GM19397 (cell line): ENCODE measurements around the gene FAM156A.
"Not testable (repeated sequence)": the region's sequence is repeated elsewhere in the genome, so short reads cannot be mapped to it uniquely, and the experiment has no call there.

Experiments
- ATAC-seq: cut with Tn5 transposase; IDR thresholded peaks from one replicate; pipeline ENCODE4 v1.9.1; 2021; ENCODE audit warnings: mild to moderate bottlenecking, moderate library complexity; ENCODE audit not compliant: unreplicated experiment

FAM156A gene, protein sequence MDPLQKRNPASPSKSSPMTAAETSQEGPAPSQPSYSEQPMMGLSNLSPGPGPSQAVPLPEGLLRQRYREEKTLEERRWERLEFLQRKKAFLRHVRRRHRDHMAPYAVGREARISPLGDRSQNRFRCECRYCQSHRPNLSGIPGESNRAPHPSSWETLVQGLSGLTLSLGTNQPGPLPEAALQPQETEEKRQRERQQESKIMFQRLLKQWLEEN

DNA sequence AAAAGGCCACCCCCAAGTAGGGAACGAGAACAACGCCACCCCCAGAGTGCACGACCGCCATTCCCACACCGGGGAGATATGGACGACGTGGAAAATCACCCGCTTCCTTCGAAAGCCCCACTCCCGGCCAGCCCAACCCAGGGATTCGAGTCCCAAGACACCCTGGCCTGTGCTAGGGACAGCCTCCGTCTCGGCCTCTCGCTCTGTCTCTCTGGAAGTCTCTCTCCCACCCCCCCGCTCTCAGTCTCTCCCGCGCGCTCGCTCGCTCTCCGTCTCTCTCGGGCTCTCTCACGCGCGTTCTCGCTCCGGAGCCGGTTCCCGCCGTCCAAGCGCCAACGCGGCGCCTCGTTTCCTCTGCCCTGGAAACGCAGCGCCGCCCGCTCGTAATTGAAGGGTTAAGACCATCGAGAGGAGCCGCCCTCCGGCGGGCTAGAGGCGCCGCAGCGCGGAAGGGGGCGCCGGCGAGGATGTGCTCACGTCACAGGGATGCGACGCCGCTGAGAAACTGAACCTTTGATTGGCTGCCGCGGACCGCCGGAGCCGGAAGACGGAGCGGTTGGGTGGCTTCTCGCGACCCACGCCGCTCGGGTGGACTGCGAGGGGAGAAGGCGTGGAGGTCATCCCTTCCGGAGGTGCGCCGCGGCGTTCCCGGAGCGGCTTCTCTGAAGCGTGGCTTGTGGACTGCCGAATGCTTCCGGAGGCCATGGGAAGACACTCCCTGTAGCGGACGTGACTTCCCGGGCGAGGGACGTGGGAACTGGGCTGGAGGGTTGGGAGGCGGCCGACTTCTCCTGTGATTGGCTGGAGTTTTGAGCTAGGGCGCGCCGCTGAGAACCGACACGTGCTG lies at the start of gene FAM156A:
FAM156A (minus strand) TSS at position 406 of the 847 bp plus-strand sequence. CDS start 9,930 bp downstream, outside the sequence.
- peak; percentile 90 for ATAC-seq

DNA sequence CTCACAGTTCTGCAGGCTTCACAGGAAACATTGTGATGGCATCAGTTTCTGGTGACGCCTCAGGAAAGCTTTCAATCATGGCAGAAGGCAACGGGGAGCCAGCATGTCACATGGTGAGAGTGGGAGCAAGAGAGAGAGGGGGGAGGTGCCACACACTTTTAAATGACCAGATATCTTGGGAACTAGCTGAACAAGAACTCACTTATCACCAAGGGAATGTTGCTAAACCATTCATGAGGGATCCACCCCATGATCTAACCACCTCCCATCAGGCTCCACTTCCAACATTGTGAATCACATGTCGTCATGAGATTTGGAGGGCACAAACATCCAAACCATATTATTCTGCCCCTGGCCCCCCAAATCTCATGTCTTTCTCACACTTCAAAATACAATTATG lies 47.0 kb upstream of the FAM156A start:
- no peak for ATAC-seq

DNA sequence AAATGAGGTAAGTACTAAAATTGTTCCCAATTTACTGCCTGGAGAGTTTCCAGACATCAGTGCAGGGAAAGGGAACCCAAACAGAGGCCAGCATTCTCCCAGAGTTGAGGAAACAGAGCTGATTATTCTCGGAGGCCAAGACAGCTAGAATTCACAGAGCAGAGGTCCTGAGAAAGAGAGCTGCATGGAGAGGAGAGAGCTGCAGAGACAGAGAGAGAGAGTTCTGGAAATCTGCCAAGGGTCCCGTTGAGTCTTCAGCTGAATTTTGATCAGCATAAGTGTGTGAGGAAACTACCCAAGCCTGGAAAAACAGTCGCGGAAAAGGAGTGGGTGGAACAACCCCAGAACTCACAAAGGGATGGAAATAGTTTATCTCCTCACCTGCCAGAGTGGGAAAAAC lies 46.5 kb upstream of the FAM156A start:
- ATAC-seq, result no peak

DNA sequence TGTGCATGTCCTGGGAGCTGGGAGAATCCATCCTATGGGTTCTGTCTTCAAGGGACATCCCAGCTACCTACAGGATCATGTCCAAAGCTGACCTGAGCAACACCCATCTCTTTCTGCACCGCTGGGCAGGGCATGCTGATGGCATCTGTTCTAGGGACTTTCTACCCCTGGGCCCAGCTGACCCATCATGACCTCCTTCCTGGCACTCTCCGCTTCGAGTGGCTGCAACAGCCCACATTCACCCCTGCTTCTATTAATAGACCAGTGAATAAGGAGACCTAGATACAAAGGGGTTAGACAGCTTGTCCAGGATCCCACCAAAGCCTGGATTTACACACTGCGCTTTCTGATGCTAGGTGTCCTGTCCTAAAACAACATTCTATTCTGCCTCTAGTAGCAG lies 45.7 kb upstream of the FAM156A start:
- ATAC-seq, result no peak

DNA sequence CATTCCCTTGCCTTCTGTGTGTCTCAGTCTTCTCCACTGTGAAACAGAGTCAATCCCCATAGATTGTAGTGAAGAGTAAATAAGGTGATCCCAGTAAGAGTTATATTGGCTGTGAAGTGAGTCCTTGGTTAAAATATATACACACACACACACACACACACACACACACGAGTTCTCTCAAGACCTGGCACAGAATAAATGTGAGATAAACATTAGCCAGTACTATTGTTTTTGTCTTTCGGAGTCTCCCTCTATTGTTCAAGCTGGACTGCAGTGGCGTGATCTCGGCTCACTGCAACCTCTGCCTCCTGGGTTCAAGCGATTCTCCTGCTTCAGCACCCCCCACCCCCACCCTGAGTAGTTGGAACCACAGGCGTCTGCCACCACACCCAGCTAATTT lies 44.8 kb upstream of the FAM156A start:
- no peak for ATAC-seq

DNA sequence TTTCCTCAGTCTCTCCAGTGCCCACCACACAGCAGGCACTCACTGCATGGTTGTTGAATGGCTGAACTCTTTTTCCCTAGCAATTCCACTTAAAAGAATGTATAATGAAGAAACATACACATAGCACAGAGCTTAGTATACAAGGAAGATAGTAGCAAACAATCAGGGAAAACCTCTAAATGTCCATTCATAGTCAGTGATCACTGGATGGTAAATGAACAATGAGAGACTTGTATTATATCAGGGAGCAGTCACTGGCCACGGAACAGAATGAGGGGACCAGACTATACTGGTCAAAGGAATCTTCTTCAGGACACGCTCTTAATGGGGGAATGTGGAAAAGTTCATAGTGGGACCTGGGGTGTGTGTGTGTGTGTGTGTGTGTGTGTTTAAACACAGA lies 43.6 kb upstream of the FAM156A start:
- ATAC-seq, result no peak

DNA sequence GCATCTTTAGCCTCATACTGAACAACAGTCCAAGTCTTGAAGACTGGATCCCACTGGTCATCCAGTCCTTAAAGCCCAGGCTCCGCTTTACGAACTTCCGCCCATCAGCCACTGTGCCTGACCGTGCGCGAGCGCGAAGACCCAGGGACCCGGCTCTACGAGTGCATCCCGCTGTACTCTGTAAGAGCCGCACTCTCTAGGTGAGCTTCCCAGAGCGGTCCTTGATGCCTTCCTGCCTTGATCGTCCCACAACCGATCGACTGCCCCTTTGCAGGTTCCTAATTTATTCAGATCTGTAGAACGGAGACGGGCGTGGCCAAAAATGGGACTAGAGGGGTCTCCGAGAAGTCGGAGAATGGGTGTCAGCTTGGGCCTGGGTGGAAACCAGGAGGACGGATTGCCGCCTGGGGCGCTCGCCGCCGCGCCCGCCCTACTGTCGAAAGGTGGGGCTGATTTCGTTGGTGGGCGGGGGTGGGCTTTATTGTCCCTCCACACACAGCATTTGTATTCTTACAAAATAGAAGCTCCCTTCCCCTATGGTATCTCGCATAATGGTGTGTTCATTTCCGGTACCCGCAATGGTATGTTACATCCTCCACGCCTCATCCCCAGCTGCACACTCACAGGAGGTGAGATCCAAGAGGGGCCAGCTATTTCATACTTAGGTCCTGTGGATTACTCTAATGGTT lies 42.3 kb upstream of the FAM156A start:
- no peak for ATAC-seq

DNA sequence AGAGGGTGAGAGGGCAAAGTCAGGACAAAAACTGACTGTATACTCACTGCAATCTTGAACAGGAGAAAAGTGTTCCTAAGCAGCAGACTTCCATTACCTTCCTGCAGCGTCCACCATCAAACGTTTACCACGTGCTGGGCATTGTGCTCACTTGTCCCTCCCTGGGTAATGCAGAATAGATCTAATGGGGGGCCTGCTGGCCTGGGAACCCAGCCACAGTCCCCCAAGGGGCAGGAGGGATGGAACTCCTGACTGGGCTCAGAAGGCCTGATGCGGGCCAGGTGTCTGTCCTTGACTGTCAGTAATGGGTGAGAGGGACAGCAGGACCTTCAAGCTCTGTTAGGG lies 37.6 kb upstream of the FAM156A start:
- no peak for ATAC-seq

DNA sequence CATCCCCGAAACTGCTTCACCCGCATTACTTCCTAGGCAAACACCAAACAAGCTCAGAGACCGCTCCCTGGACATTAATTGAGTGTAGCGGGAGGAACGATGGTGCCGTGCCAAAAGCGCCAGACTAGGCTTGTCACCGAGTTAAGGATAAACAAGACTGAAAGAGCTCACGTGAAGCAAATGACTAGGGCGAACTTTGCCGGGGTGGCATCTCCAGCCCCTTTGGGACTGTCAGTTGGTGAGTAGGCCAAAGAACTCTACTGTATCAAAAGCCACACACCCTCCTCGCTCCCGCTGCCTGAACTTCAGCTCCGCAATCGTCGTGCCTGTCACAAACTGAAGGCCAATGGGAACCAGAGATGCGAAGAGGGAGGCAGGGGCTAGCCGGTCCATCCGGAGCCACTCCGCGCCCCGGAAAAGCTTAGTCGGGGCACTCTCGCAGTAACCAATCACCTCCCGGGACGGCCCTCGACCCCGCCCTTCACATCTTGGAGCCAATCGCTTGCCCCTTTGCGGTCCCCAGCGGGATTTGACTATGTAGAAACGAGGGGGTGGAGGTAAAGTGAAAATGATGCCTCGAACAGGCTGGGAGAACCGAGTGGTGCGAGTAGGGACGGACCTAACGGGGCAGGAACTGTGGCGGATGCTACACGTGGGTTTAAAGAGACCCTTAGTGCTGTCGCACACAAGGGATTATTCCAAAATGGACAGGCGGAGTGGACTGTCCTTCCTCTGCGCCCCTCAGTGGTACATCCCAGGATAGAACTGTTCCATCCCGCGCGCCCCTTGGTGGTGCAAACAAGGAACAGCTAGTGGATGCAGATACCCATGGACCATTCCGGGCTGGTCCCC lies 37.0 kb upstream of the FAM156A start:
- ATAC-seq, result peak; percentile 98

DNA sequence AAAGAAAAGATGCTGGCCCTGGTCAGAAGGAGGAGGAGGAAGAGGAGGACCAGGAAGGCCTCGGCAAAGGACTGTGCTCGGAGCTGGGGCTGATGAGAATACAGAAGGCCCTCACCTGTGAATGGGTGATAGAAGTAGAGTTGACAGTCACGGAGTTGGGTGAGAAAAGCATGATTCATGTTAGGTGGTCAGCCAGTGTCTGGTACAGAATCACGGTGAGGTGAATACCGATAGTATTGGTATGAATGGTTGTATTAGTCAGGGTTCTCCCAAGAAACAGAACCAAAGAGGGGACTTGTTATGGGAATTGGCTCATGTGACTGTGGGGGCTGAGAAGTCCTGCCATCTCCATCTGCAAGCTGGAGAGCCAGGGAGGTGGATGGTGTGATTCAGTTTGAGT lies 32.5 kb upstream of the FAM156A start:
- ATAC-seq, result no peak

DNA sequence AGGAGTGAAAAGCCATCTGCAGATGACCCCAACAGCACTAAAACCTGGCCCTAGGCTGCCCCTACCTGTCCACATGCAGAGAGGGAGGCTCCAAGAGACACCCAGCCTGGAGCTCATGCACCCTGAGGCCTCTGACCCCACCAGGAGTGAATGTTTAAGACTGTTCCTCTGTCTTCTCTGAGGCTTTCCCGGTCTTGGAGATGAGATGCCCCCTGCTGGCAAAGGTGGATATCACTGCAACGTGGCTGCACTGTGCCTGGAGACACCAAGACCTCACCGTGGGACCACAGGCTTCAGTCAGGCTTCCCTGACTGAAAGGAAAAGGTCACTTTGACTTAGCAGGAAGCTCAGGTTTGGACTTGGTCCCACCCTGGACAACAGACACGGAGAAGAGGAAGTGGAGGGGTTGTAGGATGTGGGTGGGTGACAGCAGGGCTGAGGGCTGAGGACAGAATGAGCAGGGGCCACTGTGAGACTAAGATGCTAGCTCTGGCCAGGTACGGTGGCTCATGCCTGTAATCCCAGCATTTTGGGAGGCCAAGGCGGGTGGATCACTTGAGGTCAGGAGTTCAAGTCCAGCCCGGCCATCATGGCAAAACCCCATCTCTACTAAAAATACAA lies 31.8 kb upstream of the FAM156A start:
- not testable (repeated sequence) for ATAC-seq

DNA sequence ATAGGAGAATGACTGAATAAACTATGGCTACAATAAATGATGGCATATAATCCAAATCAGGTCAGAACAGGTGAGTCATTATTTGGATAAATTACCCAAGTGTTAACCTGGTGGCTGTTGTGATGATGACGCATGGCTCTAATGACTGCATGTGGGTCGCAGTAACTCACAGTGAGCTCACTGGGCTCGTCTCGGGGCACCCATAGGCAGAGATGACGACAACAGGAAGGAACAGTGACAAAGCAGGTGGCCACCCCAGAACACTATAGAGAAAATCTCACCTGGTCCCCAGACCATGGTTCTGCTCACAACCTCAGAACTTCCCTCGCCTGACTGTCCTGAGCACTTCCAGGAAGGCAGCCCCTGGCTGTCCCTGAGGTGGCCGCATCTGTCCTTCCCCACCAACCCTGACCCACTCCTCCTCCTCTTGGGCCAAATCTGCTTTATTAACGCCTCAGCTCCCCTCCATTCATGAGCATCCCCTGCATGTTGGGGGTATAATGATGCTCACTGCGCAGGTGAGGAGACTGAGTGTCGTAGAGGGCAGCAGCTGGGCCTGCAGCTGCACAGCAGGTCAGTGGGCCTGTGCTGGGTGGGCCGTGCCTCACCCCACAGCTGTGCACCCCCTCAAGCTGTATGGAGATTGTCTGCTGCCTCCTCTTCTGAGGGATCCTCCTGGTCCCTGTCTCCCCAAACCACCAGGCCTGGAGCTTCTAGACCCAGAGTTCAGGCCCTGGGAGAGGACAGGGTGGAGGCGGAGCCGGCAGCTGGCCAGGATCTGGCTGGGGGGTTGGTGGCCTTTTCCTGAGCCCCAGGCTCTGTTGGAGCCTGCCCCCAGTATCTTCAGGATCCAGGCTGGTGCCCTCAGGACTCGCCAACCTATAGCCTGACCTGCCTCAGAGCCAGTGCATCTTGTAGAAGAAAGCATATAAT lies 30.9 kb upstream of the FAM156A start:
- ATAC-seq, result no peak

DNA sequence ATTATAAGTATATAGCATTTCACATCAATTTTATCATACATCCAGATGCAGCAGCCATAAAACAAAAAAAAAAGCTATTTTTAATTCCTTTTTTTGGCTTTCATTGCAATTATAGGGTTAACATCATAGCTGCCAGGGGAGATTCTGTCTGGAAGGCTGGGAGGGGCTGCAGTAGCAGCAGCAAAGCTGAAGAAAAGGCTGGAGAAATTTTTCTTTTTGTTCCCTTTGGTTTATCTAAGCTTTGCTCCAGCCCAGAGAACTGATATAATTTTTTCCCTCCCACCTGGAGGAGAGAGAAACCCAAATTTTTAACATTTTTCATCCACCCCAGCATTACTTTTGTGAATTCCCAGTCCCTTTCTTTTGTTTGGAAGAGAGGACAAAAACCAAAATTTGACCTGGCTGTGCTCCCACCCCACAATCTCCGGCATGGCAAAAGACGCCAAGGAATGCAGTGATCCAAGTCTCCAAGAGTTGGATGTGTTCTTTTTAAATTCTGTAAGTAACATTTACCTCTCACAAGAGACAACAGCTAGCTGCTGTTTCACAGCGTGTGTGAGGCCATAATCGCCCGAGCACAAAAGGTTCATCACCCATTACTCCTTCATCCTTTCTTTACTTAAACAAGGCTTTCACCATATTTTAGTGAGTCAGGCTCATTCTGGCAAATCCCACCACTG lies 25.1 kb upstream of the FAM156A start:
- ATAC-seq, result no peak

DNA sequence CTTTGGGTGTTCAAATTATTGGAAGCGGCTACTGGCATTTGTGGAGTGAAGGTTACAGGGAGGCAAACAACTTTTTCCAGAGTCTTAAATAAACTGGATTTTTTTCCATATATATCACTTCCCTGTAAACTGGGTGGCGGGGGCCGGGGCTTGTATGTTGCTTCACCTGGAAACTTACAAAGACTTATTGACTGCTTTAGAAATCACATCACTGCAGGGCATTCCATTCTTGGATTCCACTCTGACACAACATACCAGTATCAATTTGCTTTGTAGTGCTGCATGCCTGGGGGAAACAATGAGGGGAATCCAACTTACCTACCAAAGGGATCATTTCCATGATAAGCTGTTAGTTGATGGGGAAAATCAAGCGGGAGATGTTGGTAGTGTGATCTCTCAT lies 21.7 kb upstream of the FAM156A start:
- no peak for ATAC-seq

DNA sequence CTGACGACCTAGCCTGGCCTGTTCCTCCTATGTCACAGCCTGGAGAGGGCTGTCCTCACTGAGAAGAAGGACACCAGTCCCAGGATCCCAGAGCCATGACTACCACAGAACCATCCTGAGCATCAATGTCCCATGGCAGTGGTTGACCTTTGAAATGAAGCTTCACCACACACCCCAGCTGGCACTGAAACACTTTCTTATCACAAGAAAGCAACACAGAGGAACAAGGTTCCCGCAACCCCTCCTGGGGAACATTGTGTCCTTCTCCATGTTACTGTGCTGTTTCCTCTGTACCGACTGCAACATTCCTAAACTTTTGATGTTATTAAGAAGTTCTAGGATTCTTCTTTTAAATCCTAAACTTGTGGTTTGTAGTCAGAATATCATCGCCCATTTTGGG lies 21.2 kb upstream of the FAM156A start:
- ATAC-seq, result no peak

DNA sequence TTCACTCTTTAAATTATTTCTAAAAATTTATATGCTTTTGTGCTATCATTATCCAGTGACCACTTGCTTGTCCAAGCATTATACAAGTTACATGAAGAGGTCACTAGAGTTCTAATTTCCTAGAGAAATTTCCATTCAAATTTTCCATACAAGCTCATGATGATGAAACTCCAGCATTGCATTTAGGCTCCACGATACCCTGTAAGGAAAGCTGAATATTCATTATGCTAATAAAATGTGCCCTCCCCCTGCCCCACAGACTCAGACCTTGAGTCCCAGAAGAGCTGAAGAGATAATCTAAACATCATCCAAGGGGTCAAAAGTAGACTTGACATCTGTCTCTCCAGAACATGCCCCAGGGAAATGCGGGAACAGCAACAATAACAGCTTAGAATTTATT lies 19.6 kb upstream of the FAM156A start:
- no peak for ATAC-seq

DNA sequence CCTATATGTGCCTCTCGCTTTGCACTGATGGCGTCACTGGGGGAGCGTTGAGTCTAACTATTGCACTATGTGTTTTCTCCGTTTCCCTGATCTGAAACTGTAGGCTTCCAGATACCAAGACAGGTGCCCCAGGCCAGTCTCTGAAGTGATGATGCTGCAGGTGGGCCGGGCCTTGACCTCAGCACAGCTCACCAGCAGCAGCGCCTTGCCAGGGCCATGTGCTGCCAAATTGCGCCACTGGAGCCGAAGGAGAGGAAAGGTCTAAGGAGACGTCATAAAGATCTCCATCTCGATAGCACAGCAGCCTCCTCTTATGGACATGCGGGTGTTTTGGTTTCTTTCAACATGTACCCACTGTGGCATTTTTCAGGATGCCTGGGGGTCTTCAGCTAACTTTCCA lies 17.3 kb upstream of the FAM156A start:
- ATAC-seq, result not testable (repeated sequence)

DNA sequence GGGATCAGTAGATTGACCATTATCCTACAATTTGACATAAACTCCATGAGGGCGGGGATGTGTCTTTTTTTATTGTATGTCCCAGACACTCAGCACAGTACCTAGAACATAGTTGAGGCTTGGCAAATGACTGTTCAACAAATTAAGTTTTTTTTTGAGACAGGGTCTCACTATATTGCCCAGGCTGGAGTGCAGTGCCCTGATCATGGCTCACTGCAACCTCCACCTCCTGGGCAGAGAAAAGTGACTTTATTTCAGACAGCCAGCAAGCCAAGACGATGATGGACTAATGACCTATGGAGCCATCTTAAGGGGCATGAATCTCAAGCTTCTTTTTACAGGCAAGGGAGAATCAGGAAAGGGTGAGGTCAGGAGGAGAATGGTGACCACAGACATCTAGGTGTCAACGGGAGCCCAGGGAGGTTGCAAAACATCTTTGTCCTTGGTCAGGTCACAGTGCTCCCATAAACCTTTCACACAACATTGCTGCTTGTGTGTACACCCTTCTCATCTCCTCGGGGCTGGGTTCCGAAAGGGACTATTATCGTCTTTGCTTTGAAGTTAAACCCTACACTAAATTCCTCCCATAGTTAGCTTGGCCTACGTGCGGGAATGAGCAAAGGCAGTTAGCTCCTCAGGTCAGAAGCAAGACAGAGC lies 16.1 kb upstream of the FAM156A start:
- ATAC-seq, result not testable (repeated sequence)
